GM19468 (cell line): ENCODE measurements around the gene SCGB1D1.

Source experiments
- ATAC-seq: cut with Tn5 transposase; IDR thresholded peaks from one replicate; pipeline ENCODE4 v1.9.1; 2021; ENCODE audit warnings: mild to moderate bottlenecking, moderate library complexity, moderate number of reproducible peaks; ENCODE audit not compliant: unreplicated experiment; ENCODE audit errors: extremely low read depth

Gene SCGB1D1

GRCh38 chr11:62190011-62190410 is at the start of gene SCGB1D1:
Gene SCGB1D1, plus strand, starts transcription at chr11:62190216. Its CDS starts 69 bp downstream, at chr11:62190285.
- no peak for ATAC-seq

GRCh38 chr11:62140304-62141110 is 49.5 kb upstream of the SCGB1D1 start:
- no peak for ATAC-seq

GRCh38 chr11:62141111-62142042 is 48.6 kb upstream of the SCGB1D1 start:
- no peak for ATAC-seq

GRCh38 chr11:62142043-62142375 is 48.0 kb upstream of the SCGB1D1 start:
- no peak for ATAC-seq

GRCh38 chr11:62142921-62143320 is 47.1 kb upstream of the SCGB1D1 start:
- ATAC-seq: no peak

- ATAC-seq: no peak
Measured at GRCh38 chr11:62143727-62144126, 46.3 kb upstream of the SCGB1D1 start.

- no peak for ATAC-seq
Measured at GRCh38 chr11:62144641-62145255, 45.3 kb upstream of the SCGB1D1 start.

- no peak for ATAC-seq
Measured at GRCh38 chr11:62145261-62145871, 44.6 kb upstream of the SCGB1D1 start.

GRCh38 chr11:62146476-62147200 is 43.4 kb upstream of the SCGB1D1 start:
- ATAC-seq: no peak

- ATAC-seq: no peak
Measured at GRCh38 chr11:62147545-62147944, 42.5 kb upstream of the SCGB1D1 start.

GRCh38 chr11:62148271-62148980 is 41.6 kb upstream of the SCGB1D1 start:
- no peak for ATAC-seq

GRCh38 chr11:62149986-62150886 is 39.8 kb upstream of the SCGB1D1 start:
- no peak for ATAC-seq

GRCh38 chr11:62150887-62151736 is 38.9 kb upstream of the SCGB1D1 start:
- no peak for ATAC-seq

- no peak for ATAC-seq
Measured at GRCh38 chr11:62151737-62152102, 38.3 kb upstream of the SCGB1D1 start.

- ATAC-seq: no peak
Measured at GRCh38 chr11:62152245-62153086, 37.5 kb upstream of the SCGB1D1 start.

GRCh38 chr11:62153087-62153395 is 37.0 kb upstream of the SCGB1D1 start:
- no peak for ATAC-seq

GRCh38 chr11:62153617-62154016 is 36.4 kb upstream of the SCGB1D1 start:
- no peak for ATAC-seq
